Ovary (tissue), 9 donors: ENCODE data around the gene TBCK. TPM values are rescaled to one million over a fixed set of nuclear protein-coding genes. Genes with fewer than 3 reads are reported as not detected.

Experiments
- DNase-seq, 5 donors: peaks; one replicate each; pipeline ENCODE4 v3.0.0-alpha.2; 2019 to 2020
- H3K27ac ChIP-seq, 2 donors: fragments of 200-600 bp; one replicate each; pipeline versions ENCODE4 v1.5.1 to v1.8.0; 2019 to 2022
- H3K27me3 ChIP-seq: fragments of 200-600 bp; one replicate; pipeline ENCODE4 v1.8.0; 2022
- H3K36me3 ChIP-seq: fragments of 200-600 bp; sonication (generic); one replicate; pipeline ENCODE4 v1.5.1; 2019
- H3K4me1 ChIP-seq: one replicate; pipeline ENCODE4 v1.8.1; 2013; ENCODE audit warnings: mild to moderate bottlenecking, moderate library complexity; ENCODE audit not compliant: insufficient read depth
- H3K4me3 ChIP-seq: fragments of 200-600 bp; sonication (generic); one replicate; pipeline ENCODE4 v1.5.1; 2017
- H3K9me3 ChIP-seq, 2 donors: fragments of 200-600 bp in 1 of 2; sonication (generic) in 1 of 2; one replicate each; pipeline versions ENCODE4 v1.5.1 to v1.8.1; 2013 to 2019; ENCODE audit warnings: mild to moderate bottlenecking in 1 of 2, moderate library complexity in 1 of 2
- EP300 ChIP-seq: sonication (generic); formaldehyde crosslinking; IDR thresholded peaks from one replicate; pipeline ENCODE4 v1.6.1; 2017; ENCODE audit warnings: antibody characterized with exemption
- POLR2A ChIP-seq: fragments of 450-650 bp; IDR thresholded peaks from one replicate; pipeline ENCODE4 v1.6.1; 2017; ENCODE audit warnings: antibody characterized with exemption, mild to moderate bottlenecking, moderate library complexity
- WGBS, 3 donors: extraction: QIAGEN DNeasy Blood & Tissue Kit in 1 of 3; methylation state at CpG; one replicate each; pipeline versions ENCODE4 v1.1.5 to v1.1.7; 2013 to 2017; 5-methylcytosine and 5-hydroxymethylcytosine counted together
- intact Hi-C, 4 donors: fragments of 100-400 bp; cut with DNase I; formaldehyde crosslinking; loops; one replicate each; pipeline versions ENCODE4 v1.11.0 to v1.15.1; 2022 to 2023
- polyA plus RNA-seq, 2 donors: library from polyadenylated mRNA; stranded (reverse); fragments of 200-250 nt in 1 of 2; fragments of 350-450 nt in 1 of 2; fragmentation: Illumina TruSeq in 1 of 2; extraction: RNeasy Lipid Tissue Mini Kit (QIAGEN cat#74804) in 1 of 2; gene quantifications; one replicate each; pipeline ENCODE4 v1.2.3, GENCODE V29; 2013 to 2014
- total RNA-seq, 7 donors: library from RNA; depleted of rRNA in 2 of 7; stranded (reverse); fragments of >200 nt in 2 of 7; fragmentation: NEBNext Ultra II Directional in 3 of 7; extraction: Animal tissue kit (Norgen Biotek cat#: 25700) in 3 of 7; gene quantifications; one replicate each; pipeline versions ENCODE4 v1.1.0 to v1.2.4, GENCODE V29; 2016 to 2023
- TF ChIP-seq, protein P1 (sequence below), 3 donors: fragments of 450-650 bp in 2 of 3; fragments of 200-600 bp in 1 of 3; IDR thresholded peaks; one replicate each; pipeline versions ENCODE4 v1.5.1 to v1.8.0; 2016 to 2022; ENCODE audit warnings: antibody characterized with exemption in 3 of 3, mild to moderate bottlenecking in 1 of 3
- donor health status: DM: no; HTN: no; CAD: no; lungs with moderate emphysema.
- donor health status: DM: no; HTN: no; CAD: no.
- donor health status: Bipolar disorder and iron deficiency.
- donor health status: DM: yes; HTN: yes; CAD: no.
- donor health status: DM: no; HTN: no; CAD: no.
- donor health status: DM: yes; HTN: yes; CAD: no.

Gene TBCK
- total and polyA plus RNA-seq, 9 donors = 13.6 to 50.1 (median 39.1) TPM

GRCh38 chr4:106194801-106195200 is 121.2 kb downstream of the TBCK start:
- no peaks in the 10 kb centered on the region for H3K36me3 ChIP-seq
- H3K4me1 ChIP-seq = no peaks in the 10 kb centered on the region
- no peak overlapping the region for H3K4me3 ChIP-seq
- no peak overlapping the region for H3K27ac ChIP-seq
- 98 to 100% (median 99%) methylated on average over 1 of the region's 1 CpG for WGBS, 3 donors
- H3K27me3 ChIP-seq = no peaks in the 10 kb centered on the region
- H3K9me3 ChIP-seq = no peaks in the 10 kb centered on the region
- no peak for TF ChIP-seq EP300
- DNase-seq = no peak
- intact Hi-C loops = no loop called here

DNA sequence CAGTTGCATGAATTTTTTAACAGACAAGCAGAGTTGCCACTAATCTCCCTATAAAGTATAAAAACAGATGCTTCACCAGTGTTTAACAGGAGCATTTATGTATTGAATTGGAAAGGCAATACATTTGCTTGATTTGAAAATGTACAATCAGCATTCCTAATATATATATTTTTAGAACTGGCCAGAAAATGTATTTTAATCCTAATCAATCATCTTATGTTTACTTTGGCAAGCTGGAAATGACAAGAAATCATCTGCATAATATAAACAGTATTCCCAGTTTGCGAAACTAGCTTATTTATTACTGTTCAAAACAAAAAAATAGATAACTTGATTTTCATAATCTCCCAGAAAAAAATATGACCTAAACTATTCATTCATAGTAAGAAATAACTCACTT is 123.9 kb downstream of the TBCK start:
- WGBS, 3 donors = 87 to 88% (median 88%) methylated on average over 1 of the region's 1 CpG
- H3K27me3 ChIP-seq = no peaks in the 10 kb centered on the region
- DNase-seq = no peak
- no peak for TF ChIP-seq POLR2A
- TF ChIP-seq, protein P1, sequence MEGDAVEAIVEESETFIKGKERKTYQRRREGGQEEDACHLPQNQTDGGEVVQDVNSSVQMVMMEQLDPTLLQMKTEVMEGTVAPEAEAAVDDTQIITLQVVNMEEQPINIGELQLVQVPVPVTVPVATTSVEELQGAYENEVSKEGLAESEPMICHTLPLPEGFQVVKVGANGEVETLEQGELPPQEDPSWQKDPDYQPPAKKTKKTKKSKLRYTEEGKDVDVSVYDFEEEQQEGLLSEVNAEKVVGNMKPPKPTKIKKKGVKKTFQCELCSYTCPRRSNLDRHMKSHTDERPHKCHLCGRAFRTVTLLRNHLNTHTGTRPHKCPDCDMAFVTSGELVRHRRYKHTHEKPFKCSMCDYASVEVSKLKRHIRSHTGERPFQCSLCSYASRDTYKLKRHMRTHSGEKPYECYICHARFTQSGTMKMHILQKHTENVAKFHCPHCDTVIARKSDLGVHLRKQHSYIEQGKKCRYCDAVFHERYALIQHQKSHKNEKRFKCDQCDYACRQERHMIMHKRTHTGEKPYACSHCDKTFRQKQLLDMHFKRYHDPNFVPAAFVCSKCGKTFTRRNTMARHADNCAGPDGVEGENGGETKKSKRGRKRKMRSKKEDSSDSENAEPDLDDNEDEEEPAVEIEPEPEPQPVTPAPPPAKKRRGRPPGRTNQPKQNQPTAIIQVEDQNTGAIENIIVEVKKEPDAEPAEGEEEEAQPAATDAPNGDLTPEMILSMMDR (IDR thresholded peaks at IDR 0.05) = no peak
- no peak for TF ChIP-seq EP300
- H3K36me3 ChIP-seq = no peaks in the 10 kb centered on the region
- no peaks in the 10 kb centered on the region for H3K9me3 ChIP-seq
- H3K4me1 ChIP-seq = no peaks in the 10 kb centered on the region
- no peak overlapping the region for H3K27ac ChIP-seq
- no peak overlapping the region for H3K4me3 ChIP-seq
- intact Hi-C loops = no loop called here

DNA sequence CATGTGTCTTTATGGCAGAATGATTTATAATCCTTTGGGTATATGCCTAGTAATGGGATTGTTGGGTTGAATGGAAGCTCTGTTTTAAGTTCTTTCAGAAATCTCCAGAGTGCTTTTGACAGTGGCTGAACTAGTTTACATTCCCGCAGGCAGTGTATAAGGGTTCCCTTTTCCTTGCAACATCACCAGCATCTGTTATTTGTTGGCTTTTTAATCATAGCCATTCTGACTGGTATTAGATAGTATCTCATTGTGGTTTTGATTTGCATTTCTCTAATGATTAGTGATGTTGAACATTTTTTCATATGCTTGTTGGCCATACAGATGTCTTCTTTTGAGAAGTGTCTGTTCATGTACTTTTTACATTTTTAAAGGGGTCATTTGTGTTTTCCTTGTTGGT is 129.8 kb downstream of the TBCK start:
- Histone ChIP-seq H3K27me3 (no peaks in the 10 kb centered on the region), H3K27ac (no peak overlapping the region), H3K4me3 (no peak overlapping the region), H3K4me1 (no peaks in the 10 kb centered on the region), H3K36me3 (no peaks in the 10 kb centered on the region), H3K9me3 (no peaks in the 10 kb centered on the region)
- 97 to 100% (median 100%) methylated on average over 1 of the region's 1 CpG for WGBS, 3 donors
- intact Hi-C loops = no loop called here
- TF ChIP-seq, protein P1 (IDR thresholded peaks at IDR 0.05) = no peak
- TF ChIP-seq EP300 (no peak), POLR2A (no peak)
- no peak for DNase-seq

DNA sequence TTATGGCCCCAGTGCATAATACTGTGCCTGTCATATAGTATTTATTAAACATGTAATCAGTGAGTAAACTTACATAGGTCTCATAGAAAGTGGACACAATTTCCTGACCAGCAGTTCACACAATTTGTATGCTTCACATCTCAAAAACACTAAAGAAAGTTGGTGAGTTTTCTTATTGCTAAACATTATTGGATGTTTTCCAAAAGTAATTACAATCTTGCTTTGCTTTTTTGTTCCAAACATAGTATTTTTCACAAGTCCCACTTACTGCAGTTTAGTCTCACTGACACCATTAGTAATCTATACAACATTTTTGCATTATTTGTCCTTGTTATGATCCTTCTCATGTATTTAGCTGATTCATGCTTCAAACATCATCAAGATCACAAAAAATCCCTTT is 132.5 kb downstream of the TBCK start:
- H3K27me3 ChIP-seq = no peaks in the 10 kb centered on the region
- H3K9me3 ChIP-seq = no peaks in the 10 kb centered on the region
- no peak overlapping the region for H3K4me3 ChIP-seq
- H3K27ac ChIP-seq = no peak overlapping the region
- TF ChIP-seq POLR2A = no peak
- TF ChIP-seq, protein P1 (IDR thresholded peaks at IDR 0.05) = no peak
- TF ChIP-seq EP300 = no peak
- DNase-seq = no peak
- H3K4me1 ChIP-seq = no peaks in the 10 kb centered on the region
- no peaks in the 10 kb centered on the region for H3K36me3 ChIP-seq
- intact Hi-C loops = no loop called here

GRCh38 chr4:106172861-106173260 is 143.1 kb downstream of the TBCK start:
- intact Hi-C loops = no loop called here
- DNase-seq = no peak
- no peaks in the 10 kb centered on the region for H3K9me3 ChIP-seq

More at GRCh38 chr4:106172861-106173260, 143.1 kb downstream of the TBCK start:
- H3K36me3 ChIP-seq = no peaks in the 10 kb centered on the region
- H3K4me3 ChIP-seq = no peak overlapping the region
- no peak overlapping the region for H3K27ac ChIP-seq
- TF ChIP-seq POLR2A = no peak
- TF ChIP-seq, protein P1 (IDR thresholded peaks at IDR 0.05) = no peak
- no peak for TF ChIP-seq EP300
- H3K4me1 ChIP-seq = no peaks in the 10 kb centered on the region
- H3K27me3 ChIP-seq = no peaks in the 10 kb centered on the region
